Uterus (tissue), 2 donors: ENCODE data around the gene SORCS3.

Experiments used
- POLR2A ChIP-seq, 2 donors: fragments of 450-650 bp; IDR thresholded peaks; one replicate each; pipeline ENCODE4 v1.6.1; 2016; ENCODE audit warnings: antibody characterized with exemption in 2 of 2, mild to moderate bottlenecking in 1 of 2, moderate library complexity in 1 of 2
- TF ChIP-seq, protein P1 (sequence below), 4 experiments: fragments of 200-600 bp in 2 of 4; fragments of 450-650 bp in 2 of 4; sonication (generic) in 2 of 4; IDR thresholded peaks; one replicate each; pipeline ENCODE4 v1.5.1; 2016 to 2019; ENCODE audit warnings: antibody characterized with exemption in 4 of 4, mild to moderate bottlenecking in 2 of 4, moderate library complexity in 1 of 4

DNA sequence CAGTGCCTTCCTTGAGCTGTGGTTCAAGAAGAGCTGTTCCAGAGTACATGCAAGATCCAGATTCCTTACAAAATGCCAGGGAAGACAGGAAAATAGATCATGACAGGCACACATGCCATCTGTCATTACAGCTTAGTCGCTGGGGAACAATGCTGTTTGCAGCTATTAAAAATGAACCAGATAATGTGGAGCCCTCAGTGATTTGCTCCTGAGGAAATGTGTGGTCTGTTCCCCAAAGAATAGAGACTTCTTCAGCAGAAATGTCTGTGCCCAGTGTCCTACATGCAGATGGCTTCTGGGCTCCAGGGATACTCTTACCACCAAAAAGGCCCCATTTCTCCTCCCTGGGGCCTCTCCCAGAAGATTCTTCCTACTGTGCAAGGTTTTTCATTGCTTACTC, 627.9 kb downstream of the SORCS3 start:
- TF ChIP-seq, protein P1, sequence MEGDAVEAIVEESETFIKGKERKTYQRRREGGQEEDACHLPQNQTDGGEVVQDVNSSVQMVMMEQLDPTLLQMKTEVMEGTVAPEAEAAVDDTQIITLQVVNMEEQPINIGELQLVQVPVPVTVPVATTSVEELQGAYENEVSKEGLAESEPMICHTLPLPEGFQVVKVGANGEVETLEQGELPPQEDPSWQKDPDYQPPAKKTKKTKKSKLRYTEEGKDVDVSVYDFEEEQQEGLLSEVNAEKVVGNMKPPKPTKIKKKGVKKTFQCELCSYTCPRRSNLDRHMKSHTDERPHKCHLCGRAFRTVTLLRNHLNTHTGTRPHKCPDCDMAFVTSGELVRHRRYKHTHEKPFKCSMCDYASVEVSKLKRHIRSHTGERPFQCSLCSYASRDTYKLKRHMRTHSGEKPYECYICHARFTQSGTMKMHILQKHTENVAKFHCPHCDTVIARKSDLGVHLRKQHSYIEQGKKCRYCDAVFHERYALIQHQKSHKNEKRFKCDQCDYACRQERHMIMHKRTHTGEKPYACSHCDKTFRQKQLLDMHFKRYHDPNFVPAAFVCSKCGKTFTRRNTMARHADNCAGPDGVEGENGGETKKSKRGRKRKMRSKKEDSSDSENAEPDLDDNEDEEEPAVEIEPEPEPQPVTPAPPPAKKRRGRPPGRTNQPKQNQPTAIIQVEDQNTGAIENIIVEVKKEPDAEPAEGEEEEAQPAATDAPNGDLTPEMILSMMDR (IDR thresholded peaks at IDR 0.05), result no peak
- no peak for TF ChIP-seq POLR2A (IDR thresholded peaks at IDR 0.05)
